Measurements from ENCODE around the gene RLN3. TPM values are rescaled to one million over a fixed set of nuclear protein-coding genes. Genes with fewer than 3 reads are reported as not detected.

The RLN3 gene
- total and polyA plus RNA-seq, 2 experiments from 2014 or later, result not detected

DNA sequence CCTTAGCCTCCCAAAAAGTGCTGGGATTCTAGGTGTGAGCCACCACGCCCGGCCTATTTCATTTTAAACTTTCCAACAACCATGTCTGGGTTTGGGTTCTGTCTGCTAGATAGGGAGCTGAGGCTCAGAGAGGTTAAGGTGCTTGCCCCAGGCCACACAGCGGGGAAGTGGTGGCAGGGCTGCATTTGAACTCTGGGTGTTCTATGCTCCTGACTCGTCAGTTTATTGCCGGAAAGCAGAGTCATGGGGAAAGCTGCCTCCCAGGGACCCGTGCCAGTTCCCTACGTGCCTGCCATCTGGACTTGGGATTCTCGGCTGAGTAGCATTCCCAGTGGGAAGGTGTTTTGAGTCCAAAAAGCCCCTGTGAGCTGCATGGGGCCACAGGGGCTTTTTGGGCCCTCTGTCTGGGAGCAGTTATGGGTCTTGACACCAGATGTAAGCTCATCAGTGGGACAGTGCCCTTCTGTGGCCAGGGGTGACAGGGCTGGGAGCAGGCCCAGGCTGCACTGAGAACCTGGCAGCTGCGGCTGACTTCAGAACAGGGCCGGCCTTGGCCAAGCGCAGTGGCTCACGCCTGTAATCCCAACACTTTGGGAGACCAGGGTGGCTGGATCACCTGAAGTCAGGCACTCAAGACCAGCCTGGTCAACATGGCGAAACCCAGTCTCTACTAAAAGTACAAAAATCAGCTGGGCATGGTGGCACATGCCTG lies 32.8 kb upstream of the RLN3 start:
- no peaks in the 10 kb centered on the region for H3K9me2 ChIP-seq (ENCODE audit: insufficient read depth)
- H3K4me1 Mint-ChIP-seq, result peaks cover 1% of the 10 kb centered on the region
- no peak for DNase-seq (ENCODE audit: low spot score)

DNA sequence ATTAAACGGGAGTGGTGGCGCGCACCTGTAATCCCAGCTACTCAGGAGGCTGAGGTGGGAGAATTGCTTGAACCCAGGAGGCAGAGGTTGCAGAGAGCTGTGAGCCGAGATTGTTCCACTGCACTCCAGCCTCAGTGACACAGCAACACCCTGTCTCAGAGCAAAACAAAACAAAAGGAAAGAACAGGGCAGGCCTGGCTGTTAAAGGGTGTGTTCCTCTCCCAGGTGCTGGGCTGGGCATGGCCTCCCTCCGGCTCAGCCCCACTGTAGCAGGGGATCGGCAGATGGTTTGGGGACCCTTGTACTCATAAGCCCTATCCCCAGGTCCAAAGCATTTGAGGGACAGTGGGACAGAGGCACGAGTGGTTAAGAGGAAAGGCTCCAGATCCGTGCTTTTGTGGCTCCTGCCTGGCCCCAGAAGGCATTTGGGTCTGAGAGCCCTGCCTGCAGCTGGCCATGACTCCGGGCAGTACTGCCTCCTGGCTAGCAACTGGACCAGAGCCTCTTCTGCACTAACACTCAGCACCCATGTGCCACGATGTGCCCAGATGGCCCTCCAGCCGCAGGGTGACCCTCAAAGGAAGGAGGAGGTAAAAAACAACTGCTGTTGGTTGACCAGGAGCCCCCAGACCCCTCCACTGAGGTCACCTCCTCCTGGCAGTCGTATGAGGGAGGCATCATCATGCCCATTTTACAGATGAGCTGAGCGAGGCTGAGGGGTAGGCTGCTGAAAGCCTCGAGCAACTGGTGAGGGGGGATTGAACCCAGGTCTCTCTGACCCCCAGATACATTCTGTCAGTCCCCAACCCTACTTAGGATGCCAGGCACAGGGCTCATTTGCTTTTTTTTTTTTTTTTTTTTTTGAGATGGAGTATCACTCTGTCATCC lies 31.8 kb upstream of the RLN3 start:
- Mint-ChIP-seq H3K27me3 (ENCODE audit: insufficient read depth, low read depth, poor library complexity) (peaks cover 2% of the 10 kb centered on the region), H3K4me3 (no peak overlapping the region), H3K27ac (no peak overlapping the region), H3K9me3 (peaks cover 20% of the 10 kb centered on the region; the same call in 2 of the 3 replicates), H3K4me1 (no peaks in the 10 kb centered on the region), H3K36me3 (ENCODE audit: low read depth) (peaks cover 37% of the 10 kb centered on the region; the same call in 2 of the 3 replicates)
- no peak overlapping the region for H3K27ac ChIP-seq (ENCODE audit: low read depth)
- H3K36me3 ChIP-seq (ENCODE audit: insufficient read depth), result 0 out of 2 replicates have a peak, but pooled peaks cover 6% of the 10 kb centered on the region
- H3K4me1 ChIP-seq (ENCODE audit: insufficient read depth), result no peaks in the 10 kb centered on the region
- H2AFZ ChIP-seq, result no peak overlapping the region
- no peak for ATAC-seq
- no peaks in the 10 kb centered on the region for H3K9me2 ChIP-seq (ENCODE audit: insufficient read depth)
- no peak for DNase-seq (ENCODE audit: low spot score)
- H3F3A ChIP-seq (replicated peaks; ENCODE audit: low read depth), result 0 out of 2 replicates have a peak, but pooled peaks cover 3% of the 10 kb centered on the region
- peaks cover 17% of the 10 kb centered on the region for H3K79me2 ChIP-seq (replicated peaks; ENCODE audit: insufficient read depth)
- no peak overlapping the region for H3K4me3 ChIP-seq
- no peaks in the 10 kb centered on the region for H3K27me3 ChIP-seq (ENCODE audit: insufficient read depth)
- no peaks in the 10 kb centered on the region for H4K20me1 ChIP-seq (replicated peaks; ENCODE audit: insufficient read depth)
- H3K4me2 ChIP-seq, result no peak overlapping the region
- TF ChIP-seq CREB1 (CRISPR knock-in tag; IDR thresholded peaks at IDR 0.05; ENCODE audit: low read depth) (no peak), JUNB (IDR thresholded peaks at IDR 0.05; ENCODE audit: unreplicated experiment) (no peak)
- TF ChIP-seq, protein P1, sequence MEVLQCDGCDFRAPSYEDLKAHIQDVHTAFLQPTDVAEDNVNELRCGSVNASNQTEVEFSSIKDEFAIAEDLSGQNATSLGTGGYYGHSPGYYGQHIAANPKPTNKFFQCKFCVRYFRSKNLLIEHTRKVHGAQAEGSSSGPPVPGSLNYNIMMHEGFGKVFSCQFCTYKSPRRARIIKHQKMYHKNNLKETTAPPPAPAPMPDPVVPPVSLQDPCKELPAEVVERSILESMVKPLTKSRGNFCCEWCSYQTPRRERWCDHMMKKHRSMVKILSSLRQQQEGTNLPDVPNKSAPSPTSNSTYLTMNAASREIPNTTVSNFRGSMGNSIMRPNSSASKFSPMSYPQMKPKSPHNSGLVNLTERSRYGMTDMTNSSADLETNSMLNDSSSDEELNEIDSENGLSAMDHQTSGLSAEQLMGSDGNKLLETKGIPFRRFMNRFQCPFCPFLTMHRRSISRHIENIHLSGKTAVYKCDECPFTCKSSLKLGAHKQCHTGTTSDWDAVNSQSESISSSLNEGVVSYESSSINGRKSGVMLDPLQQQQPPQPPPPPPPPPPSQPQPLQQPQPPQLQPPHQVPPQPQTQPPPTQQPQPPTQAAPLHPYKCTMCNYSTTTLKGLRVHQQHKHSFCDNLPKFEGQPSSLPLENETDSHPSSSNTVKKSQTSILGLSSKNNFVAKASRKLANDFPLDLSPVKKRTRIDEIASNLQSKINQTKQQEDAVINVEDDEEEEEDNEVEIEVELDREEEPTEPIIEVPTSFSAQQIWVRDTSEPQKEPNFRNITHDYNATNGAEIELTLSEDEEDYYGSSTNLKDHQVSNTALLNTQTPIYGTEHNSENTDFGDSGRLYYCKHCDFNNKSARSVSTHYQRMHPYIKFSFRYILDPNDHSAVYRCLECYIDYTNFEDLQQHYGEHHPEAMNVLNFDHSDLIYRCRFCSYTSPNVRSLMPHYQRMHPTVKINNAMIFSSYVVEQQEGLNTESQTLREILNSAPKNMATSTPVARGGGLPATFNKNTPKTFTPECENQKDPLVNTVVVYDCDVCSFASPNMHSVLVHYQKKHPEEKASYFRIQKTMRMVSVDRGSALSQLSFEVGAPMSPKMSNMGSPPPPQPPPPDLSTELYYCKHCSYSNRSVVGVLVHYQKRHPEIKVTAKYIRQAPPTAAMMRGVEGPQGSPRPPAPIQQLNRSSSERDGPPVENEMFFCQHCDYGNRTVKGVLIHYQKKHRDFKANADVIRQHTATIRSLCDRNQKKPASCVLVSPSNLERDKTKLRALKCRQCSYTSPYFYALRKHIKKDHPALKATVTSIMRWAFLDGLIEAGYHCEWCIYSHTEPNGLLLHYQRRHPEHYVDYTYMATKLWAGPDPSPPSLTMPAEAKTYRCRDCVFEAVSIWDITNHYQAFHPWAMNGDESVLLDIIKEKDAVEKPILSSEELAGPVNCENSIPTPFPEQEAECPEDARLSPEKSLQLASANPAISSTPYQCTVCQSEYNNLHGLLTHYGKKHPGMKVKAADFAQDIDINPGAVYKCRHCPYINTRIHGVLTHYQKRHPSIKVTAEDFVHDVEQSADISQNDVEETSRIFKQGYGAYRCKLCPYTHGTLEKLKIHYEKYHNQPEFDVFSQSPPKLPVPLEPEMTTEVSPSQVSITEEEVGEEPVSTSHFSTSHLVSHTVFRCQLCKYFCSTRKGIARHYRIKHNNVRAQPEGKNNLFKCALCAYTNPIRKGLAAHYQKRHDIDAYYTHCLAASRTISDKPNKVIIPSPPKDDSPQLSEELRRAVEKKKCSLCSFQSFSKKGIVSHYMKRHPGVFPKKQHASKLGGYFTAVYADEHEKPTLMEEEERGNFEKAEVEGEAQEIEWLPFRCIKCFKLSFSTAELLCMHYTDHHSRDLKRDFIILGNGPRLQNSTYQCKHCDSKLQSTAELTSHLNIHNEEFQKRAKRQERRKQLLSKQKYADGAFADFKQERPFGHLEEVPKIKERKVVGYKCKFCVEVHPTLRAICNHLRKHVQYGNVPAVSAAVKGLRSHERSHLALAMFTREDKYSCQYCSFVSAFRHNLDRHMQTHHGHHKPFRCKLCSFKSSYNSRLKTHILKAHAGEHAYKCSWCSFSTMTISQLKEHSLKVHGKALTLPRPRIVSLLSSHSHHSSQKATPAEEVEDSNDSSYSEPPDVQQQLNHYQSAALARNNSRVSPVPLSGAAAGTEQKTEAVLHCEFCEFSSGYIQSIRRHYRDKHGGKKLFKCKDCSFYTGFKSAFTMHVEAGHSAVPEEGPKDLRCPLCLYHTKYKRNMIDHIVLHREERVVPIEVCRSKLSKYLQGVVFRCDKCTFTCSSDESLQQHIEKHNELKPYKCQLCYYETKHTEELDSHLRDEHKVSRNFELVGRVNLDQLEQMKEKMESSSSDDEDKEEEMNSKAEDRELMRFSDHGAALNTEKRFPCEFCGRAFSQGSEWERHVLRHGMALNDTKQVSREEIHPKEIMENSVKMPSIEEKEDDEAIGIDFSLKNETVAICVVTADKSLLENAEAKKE (CRISPR knock-in tag; IDR thresholded peaks at IDR 0.05), result no peak
- TF ChIP-seq, protein P2, sequence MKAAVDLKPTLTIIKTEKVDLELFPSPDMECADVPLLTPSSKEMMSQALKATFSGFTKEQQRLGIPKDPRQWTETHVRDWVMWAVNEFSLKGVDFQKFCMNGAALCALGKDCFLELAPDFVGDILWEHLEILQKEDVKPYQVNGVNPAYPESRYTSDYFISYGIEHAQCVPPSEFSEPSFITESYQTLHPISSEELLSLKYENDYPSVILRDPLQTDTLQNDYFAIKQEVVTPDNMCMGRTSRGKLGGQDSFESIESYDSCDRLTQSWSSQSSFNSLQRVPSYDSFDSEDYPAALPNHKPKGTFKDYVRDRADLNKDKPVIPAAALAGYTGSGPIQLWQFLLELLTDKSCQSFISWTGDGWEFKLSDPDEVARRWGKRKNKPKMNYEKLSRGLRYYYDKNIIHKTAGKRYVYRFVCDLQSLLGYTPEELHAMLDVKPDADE (IDR thresholded peaks at IDR 0.05), result no peak
- TF ChIP-seq, protein P3, sequence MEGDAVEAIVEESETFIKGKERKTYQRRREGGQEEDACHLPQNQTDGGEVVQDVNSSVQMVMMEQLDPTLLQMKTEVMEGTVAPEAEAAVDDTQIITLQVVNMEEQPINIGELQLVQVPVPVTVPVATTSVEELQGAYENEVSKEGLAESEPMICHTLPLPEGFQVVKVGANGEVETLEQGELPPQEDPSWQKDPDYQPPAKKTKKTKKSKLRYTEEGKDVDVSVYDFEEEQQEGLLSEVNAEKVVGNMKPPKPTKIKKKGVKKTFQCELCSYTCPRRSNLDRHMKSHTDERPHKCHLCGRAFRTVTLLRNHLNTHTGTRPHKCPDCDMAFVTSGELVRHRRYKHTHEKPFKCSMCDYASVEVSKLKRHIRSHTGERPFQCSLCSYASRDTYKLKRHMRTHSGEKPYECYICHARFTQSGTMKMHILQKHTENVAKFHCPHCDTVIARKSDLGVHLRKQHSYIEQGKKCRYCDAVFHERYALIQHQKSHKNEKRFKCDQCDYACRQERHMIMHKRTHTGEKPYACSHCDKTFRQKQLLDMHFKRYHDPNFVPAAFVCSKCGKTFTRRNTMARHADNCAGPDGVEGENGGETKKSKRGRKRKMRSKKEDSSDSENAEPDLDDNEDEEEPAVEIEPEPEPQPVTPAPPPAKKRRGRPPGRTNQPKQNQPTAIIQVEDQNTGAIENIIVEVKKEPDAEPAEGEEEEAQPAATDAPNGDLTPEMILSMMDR (conservative IDR thresholded peaks at IDR 0.05; ENCODE audit: low read depth in 2 of 2), result no peak

More for the DNA sequence above, 32.8 kb upstream of the RLN3 start:
- ATAC-seq, result no peak
- H3K36me3 Mint-ChIP-seq (ENCODE audit: low read depth), result peaks cover 32% of the 10 kb centered on the region
- Histone ChIP-seq H3K27me3 (ENCODE audit: insufficient read depth) (no peaks in the 10 kb centered on the region), H3K79me2 (replicated peaks; ENCODE audit: insufficient read depth) (peaks cover 10% of the 10 kb centered on the region), H3K4me2 (no peak overlapping the region), H4K20me1 (replicated peaks; ENCODE audit: insufficient read depth) (no peaks in the 10 kb centered on the region), H3K4me1 (ENCODE audit: insufficient read depth) (peaks cover under 1% of the 10 kb centered on the region; the same call in 1 of the 2 replicates), H2AFZ (no peak overlapping the region), H3F3A (replicated peaks; ENCODE audit: low read depth) (0 out of 2 replicates have a peak, but pooled peaks cover 5% of the 10 kb centered on the region), H3K27ac (ENCODE audit: low read depth) (no peak overlapping the region), H3K36me3 (ENCODE audit: insufficient read depth) (0 out of 2 replicates have a peak, but pooled peaks cover 6% of the 10 kb centered on the region), H3K4me3 (no peak overlapping the region)
- no peak overlapping the region; the same call in 2 of the 3 replicates for H3K4me3 Mint-ChIP-seq
- TF ChIP-seq ZNF114 (CRISPR knock-in tag; IDR thresholded peaks at IDR 0.05), result no peak
- TF ChIP-seq, protein P2 (IDR thresholded peaks at IDR 0.05), result no peak
- TF ChIP-seq STAT1 (IDR thresholded peaks at IDR 0.05; ENCODE audit: unreplicated experiment), result no peak
- TF ChIP-seq CREB1 (CRISPR knock-in tag; IDR thresholded peaks at IDR 0.05; ENCODE audit: low read depth), result no peak
- no peak for TF ChIP-seq EZH2phosphoT487 (IDR thresholded peaks at IDR 0.05; ENCODE audit: unreplicated experiment)
- peaks cover 4% of the 10 kb centered on the region for H3K27me3 Mint-ChIP-seq (ENCODE audit: insufficient read depth, low read depth, poor library complexity)
- no peak overlapping the region for H3K27ac Mint-ChIP-seq
- peaks cover 18% of the 10 kb centered on the region; the same call in 2 of the 3 replicates for H3K9me3 Mint-ChIP-seq
